AG04449 (cell line): Measurements from ENCODE around the gene CD180.

Experiments used
- CTCF ChIA-PET: fragments of 350-600 bp; formaldehyde crosslinking; extraction: SDS; loops from one replicate; lab custom pipeline; 2021; ENCODE audit warnings: antibody characterized with exemption; lab: Yijun Ruan, JAX
- POLR2A ChIA-PET: fragments of 400-600, 350-600 bp; formaldehyde crosslinking; extraction: SDS; loops from one replicate; lab custom pipeline; 2020; ENCODE audit warnings: antibody characterized with exemption, inconsistent platforms; lab: Yijun Ruan, JAX
- DNase-seq: peaks from one replicate; pipeline ENCODE4 v3.0.0-alpha.2; 2010; ENCODE audit warnings: low read depth, low spot score
- H3K4me3 ChIP-seq: 2 replicates; pipeline ENCODE4 v1.5.1; 2011; ENCODE audit warnings: low read depth, mild to moderate bottlenecking, control low read depth, low read length
- CTCF ChIP-seq: IDR thresholded peaks from one replicate; pipeline ENCODE4 v1.5.1; 2011; ENCODE audit warnings: mild to moderate bottlenecking, moderate library complexity, low read length, control low read depth, inconsistent platforms; ENCODE audit not compliant: insufficient read depth; ENCODE audit errors: missing control alignments

Gene CD180

GRCh38 chr5:67163863-67164595 lies 32.6 kb downstream of the CD180 start:
- DNase-seq: no peak
- POLR2A ChIA-PET: no interaction called here
- CTCF ChIA-PET: interaction anchor here (0.8 to 15.0 kb wide), 8 partner anchors 8 to 1089 kb away, joined by 3 to 183 read pairs (median 4); no protein-coding TSS in a partner anchor
- no peak overlapping the region for H3K4me3 ChIP-seq
- TF ChIP-seq CTCF: no peak

- CTCF ChIA-PET: interaction anchor here (0.8 to 15.0 kb wide), 6 partner anchors 14 to 1090 kb away, joined by 3 to 183 read pairs (median 4); no protein-coding TSS in a partner anchor
- POLR2A ChIA-PET: no interaction called here
- no peak for TF ChIP-seq CTCF
- H3K4me3 ChIP-seq: no peak overlapping the region
- DNase-seq: no peak
These were observed 33.3 kb downstream of the CD180 start for GRCh38 chr5:67163231-67163756.

- no peak overlapping the region for H3K4me3 ChIP-seq
- no peak for TF ChIP-seq CTCF
- no peak for DNase-seq
- POLR2A ChIA-PET: no interaction called here
- CTCF ChIA-PET: interaction anchor here (0.8 to 15.0 kb wide), 6 partner anchors 12 to 348 kb away, joined by 3 to 183 read pairs (median 4); no protein-coding TSS in a partner anchor
These were observed 34.8 kb downstream of the CD180 start for GRCh38 chr5:67161767-67162166.

GRCh38 chr5:67160985-67161384 lies 35.6 kb downstream of the CD180 start:
- H3K4me3 ChIP-seq: no peak overlapping the region
- TF ChIP-seq CTCF: no peak
- peak; percentile 41 for DNase-seq
- POLR2A ChIA-PET: no interaction called here
- CTCF ChIA-PET: interaction anchor here (0.8 to 15.0 kb wide), 5 partner anchors 11 to 348 kb away, joined by 3 to 183 read pairs (median 4); no protein-coding TSS in a partner anchor

GRCh38 chr5:67160272-67160671 lies 36.3 kb downstream of the CD180 start:
- POLR2A ChIA-PET: no interaction called here
- no peak for DNase-seq
- CTCF ChIA-PET: interaction anchor here (0.9 to 15.0 kb wide), 3 partner anchors 10 to 345 kb away, joined by 3 to 183 read pairs (median 13); no protein-coding TSS in a partner anchor
- H3K4me3 ChIP-seq: no peak overlapping the region
- no peak for TF ChIP-seq CTCF

GRCh38 chr5:67156976-67157583 lies 39.5 kb downstream of the CD180 start:
- ChIA-PET CTCF (interaction anchor here (0.6 to 15.0 kb wide), 18 partner anchors 11 to 1115 kb away, joined by 3 to 183 read pairs (median 3); no protein-coding TSS in a partner anchor), POLR2A (no interaction called here)
- peak; percentile 65 for TF ChIP-seq CTCF
- H3K4me3 ChIP-seq: no peak overlapping the region
- no peak for DNase-seq
